HepG2 (cell line): ENCODE results near the gene RPL38. TPM values are rescaled to one million over a fixed set of nuclear protein-coding genes. Genes with fewer than 3 reads are reported as not detected.

Experiments
- HNF4G ChIP-seq, 2 experiments: sonication (generic) in 1 of 2; formaldehyde crosslinking in 1 of 2; IDR thresholded peaks; 2 replicates each; pipeline versions ENCODE4 v1.4.0 to v1.6.1; 2011 to 2020; ENCODE audit warnings: borderline replicate concordance in 2 of 2, low read depth in 2 of 2, mild to moderate bottlenecking in 2 of 2, low read length in 1 of 2, missing genetic modification reagents in 1 of 2, moderate library complexity in 1 of 2
- KAT8 ChIP-seq: IDR thresholded peaks from 2 replicates; pipeline ENCODE4 v1.6.1; 2016; ENCODE audit warnings: missing genetic modification reagents, missing compliant biosample characterization
- RFXAP ChIP-seq: sonication (generic); formaldehyde crosslinking; IDR thresholded peaks from 2 replicates; pipeline ENCODE4 v1.4.0; 2020; ENCODE audit warnings: missing genetic modification reagents, borderline replicate concordance
- THAP11 ChIP-seq: IDR thresholded peaks from 2 replicates; pipeline ENCODE4 v1.6.1; 2016; ENCODE audit warnings: missing biosample characterization, missing genetic modification reagents
- polyA plus RNA-seq, 8 experiments: library from polyadenylated mRNA; depleted of rRNA in 3 of 8; stranded (reverse) in 7 of 8; unstranded in 1 of 8; fragments of >200 nt; fragmentation: Illumina TruSeq in 4 of 8; extraction: Trizol in 4 of 8; gene quantifications; 2 replicates each; pipeline versions ENCODE4 v1.2.1 to v1.2.3, GENCODE V29; 2011 to 2016; ENCODE audit warnings: low read depth in 4 of 8, missing spikeins in 1 of 8, mixed read lengths in 1 of 8; ENCODE audit not compliant: insufficient read depth in 1 of 8
- total RNA-seq, 5 experiments: library from RNA; depleted of rRNA; stranded (reverse); fragments of >200 nt; fragmentation: Illumina TruSeq; extraction: Trizol; gene quantifications; 2 replicates each; pipeline ENCODE4 v1.2.3, GENCODE V29; 2016; ENCODE audit warnings: low read depth in 1 of 5
- TF ChIP-seq, protein P1 (sequence below): sonication (generic); formaldehyde crosslinking; IDR thresholded peaks from 2 replicates; pipeline ENCODE4 v1.4.0; 2020; ENCODE audit warnings: mild to moderate bottlenecking, missing genetic modification reagents
- TF ChIP-seq, protein P2 (sequence below): sonication (generic); IDR thresholded peaks from 2 replicates; pipeline ENCODE4 v1.6.1; 2016; ENCODE audit warnings: low read depth, borderline replicate concordance
- TF ChIP-seq, protein P3 (sequence below): IDR thresholded peaks from 2 replicates; pipeline ENCODE4 v1.6.1; 2016; ENCODE audit warnings: missing genetic modification reagents, missing compliant biosample characterization
- TF ChIP-seq, protein P4 (sequence below): fragments of 450-650 bp; IDR thresholded peaks from 2 replicates; pipeline ENCODE4 v1.6.1; 2017
- TF ChIP-seq, protein P5 (sequence below): sonication (generic); formaldehyde crosslinking; IDR thresholded peaks from 2 replicates; pipeline ENCODE4 v1.9.0; 2021; ENCODE audit warnings: missing genetic modification reagents, borderline replicate concordance
- TF ChIP-seq, protein P6 (sequence below): sonication (generic); formaldehyde crosslinking; IDR thresholded peaks from 2 replicates; pipeline ENCODE4 v1.4.0; 2020; ENCODE audit warnings: missing genetic modification reagents, borderline replicate concordance

The RPL38 gene
- total and polyA plus RNA-seq, 2 of the 13 experiments (the other 11 are each of a cell fraction or from before 2014, with no cell fraction given), result 2,370 to 2,372 TPM

DNA sequence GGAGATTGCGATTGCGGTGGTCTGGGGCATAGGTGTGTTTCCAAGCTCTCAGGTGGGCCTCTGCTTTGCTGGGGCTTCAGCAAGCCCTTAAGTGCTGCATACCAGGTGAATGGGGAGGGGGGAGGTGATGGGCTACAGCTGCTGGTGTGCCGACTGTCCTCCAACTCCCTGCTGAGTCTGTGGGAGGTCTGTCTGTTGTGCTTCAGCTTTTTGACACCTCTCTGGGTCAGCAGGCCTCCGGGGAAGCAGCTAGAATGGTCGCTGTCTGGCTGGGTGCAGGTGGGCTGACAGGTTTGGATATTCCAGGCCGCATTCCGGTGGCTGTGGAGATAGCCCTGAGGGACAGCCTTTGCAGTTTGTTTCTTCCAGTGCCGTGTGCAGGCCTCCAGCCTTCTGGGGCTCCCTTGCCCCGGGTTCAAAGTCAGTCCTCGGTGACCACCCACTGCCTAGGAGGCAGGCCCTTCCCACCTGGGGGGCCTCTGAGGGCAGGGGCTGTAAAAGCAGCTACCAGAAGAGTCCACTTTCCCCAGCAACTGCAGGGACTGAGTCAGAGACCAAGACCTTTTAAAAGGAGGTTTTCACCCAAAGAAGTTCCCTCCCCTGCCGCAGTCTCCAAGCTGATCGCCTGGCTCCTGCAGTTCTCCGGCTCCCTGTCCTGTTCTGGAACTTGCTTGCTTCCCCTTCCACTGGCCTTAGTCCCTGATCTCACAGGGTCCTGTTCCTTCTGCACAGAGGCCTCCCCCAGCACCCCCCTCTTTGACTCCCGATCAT, 7.8 kb downstream of the RPL38 start (continued):
- TF ChIP-seq, protein P1, sequence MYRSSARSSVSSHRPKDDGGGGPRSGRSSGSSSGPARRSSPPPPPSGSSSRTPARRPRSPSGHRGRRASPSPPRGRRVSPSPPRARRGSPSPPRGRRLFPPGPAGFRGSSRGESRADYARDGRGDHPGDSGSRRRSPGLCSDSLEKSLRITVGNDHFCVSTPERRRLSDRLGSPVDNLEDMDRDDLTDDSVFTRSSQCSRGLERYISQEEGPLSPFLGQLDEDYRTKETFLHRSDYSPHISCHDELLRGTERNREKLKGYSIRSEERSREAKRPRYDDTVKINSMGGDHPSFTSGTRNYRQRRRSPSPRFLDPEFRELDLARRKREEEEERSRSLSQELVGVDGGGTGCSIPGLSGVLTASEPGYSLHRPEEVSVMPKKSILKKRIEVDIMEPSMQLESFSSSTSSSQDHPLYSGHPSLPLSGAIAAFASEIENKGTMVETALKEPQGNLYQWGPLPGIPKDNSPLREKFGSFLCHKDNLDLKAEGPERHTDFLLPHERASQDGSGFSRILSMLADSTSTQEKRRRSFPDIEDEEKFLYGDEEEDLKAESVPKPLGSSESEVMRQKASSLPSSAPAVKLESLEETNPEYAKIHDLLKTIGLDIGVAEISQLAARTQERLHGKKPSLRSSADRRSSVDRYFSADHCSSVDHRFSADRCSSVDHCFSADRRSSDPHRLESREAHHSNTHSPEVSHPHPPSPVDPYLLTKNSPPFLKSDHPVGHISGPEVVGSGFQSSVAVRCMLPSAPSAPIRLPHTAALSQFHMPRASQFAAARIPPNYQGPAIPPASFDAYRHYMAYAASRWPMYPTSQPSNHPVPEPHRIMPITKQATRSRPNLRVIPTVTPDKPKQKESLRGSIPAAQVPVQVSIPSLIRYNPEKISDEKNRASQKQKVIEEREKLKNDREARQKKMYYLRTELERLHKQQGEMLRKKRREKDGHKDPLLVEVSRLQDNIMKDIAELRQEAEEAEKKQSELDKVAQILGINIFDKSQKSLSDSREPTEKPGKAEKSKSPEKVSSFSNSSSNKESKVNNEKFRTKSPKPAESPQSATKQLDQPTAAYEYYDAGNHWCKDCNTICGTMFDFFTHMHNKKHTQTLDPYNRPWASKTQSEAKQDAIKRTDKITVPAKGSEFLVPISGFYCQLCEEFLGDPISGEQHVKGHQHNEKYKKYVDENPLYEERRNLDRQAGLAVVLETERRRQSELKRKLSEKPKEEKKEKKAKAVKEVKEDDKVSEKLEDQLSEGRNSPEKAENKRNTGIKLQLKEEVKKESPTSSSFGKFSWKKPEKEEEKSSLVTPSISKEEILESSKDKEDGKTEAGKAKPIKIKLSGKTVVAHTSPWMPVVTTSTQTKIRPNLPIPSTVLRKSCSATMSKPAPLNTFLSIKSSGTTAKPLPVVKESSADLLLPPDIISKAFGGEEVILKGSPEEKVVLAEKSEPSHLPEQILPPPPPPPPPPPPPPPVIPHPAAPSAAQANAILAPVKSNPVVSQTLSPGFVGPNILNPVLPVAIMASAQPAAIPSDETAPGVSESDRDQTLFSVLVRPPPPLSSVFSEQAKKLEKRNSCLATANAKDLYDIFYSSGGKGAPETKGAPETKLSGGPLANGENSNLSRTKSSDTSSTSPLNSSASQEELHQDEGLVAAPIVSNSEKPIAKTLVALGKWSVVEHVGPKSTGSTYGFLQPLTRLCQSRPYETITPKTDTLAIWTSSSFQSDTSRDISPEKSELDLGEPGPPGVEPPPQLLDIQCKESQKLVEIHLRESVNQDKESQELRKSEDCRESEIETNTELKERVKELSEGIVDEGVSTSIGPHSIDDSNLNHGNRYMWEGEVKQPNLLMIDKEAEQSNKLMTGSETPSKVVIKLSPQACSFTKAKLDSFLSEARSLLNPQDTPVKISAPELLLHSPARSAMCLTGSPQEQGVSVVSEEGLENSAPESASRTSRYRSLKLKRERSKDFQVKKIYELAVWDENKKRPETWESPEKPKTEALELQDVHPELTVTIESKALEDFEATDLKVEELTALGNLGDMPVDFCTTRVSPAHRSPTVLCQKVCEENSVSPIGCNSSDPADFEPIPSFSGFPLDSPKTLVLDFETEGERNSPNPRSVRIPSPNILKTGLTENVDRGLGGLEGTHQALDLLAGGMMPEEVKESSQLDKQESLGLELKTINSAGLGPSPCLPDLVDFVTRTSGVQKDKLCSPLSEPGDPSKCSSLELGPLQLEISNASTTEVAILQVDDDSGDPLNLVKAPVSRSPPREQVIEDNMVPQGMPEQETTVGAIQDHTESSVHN (CRISPR knock-in tag), result 0 out of 2 replicates have a peak, but pooled peaks have one; percentile 29
- TF ChIP-seq KAT8 (no peak), HNF4G (IDR thresholded peaks at IDR 0.05; ENCODE audit: borderline replicate concordance, low read depth, low read length) (no peak), HNF4G (CRISPR knock-in tag; IDR thresholded peaks at IDR 0.05; ENCODE audit: borderline replicate concordance, low read depth) (no peak), RFXAP (CRISPR knock-in tag) (no peak), THAP11 (CRISPR knock-in tag) (no peak)
- TF ChIP-seq, protein P2, sequence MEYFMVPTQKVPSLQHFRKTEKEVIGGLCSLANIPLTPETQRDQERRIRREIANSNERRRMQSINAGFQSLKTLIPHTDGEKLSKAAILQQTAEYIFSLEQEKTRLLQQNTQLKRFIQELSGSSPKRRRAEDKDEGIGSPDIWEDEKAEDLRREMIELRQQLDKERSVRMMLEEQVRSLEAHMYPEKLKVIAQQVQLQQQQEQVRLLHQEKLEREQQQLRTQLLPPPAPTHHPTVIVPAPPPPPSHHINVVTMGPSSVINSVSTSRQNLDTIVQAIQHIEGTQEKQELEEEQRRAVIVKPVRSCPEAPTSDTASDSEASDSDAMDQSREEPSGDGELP, result no peak
- TF ChIP-seq, protein P3, sequence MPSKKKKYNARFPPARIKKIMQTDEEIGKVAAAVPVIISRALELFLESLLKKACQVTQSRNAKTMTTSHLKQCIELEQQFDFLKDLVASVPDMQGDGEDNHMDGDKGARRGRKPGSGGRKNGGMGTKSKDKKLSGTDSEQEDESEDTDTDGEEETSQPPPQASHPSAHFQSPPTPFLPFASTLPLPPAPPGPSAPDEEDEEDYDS (CRISPR knock-in tag), result no peak
- TF ChIP-seq, protein P4, sequence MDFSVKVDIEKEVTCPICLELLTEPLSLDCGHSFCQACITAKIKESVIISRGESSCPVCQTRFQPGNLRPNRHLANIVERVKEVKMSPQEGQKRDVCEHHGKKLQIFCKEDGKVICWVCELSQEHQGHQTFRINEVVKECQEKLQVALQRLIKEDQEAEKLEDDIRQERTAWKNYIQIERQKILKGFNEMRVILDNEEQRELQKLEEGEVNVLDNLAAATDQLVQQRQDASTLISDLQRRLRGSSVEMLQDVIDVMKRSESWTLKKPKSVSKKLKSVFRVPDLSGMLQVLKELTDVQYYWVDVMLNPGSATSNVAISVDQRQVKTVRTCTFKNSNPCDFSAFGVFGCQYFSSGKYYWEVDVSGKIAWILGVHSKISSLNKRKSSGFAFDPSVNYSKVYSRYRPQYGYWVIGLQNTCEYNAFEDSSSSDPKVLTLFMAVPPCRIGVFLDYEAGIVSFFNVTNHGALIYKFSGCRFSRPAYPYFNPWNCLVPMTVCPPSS, result no peak
- TF ChIP-seq, protein P5, sequence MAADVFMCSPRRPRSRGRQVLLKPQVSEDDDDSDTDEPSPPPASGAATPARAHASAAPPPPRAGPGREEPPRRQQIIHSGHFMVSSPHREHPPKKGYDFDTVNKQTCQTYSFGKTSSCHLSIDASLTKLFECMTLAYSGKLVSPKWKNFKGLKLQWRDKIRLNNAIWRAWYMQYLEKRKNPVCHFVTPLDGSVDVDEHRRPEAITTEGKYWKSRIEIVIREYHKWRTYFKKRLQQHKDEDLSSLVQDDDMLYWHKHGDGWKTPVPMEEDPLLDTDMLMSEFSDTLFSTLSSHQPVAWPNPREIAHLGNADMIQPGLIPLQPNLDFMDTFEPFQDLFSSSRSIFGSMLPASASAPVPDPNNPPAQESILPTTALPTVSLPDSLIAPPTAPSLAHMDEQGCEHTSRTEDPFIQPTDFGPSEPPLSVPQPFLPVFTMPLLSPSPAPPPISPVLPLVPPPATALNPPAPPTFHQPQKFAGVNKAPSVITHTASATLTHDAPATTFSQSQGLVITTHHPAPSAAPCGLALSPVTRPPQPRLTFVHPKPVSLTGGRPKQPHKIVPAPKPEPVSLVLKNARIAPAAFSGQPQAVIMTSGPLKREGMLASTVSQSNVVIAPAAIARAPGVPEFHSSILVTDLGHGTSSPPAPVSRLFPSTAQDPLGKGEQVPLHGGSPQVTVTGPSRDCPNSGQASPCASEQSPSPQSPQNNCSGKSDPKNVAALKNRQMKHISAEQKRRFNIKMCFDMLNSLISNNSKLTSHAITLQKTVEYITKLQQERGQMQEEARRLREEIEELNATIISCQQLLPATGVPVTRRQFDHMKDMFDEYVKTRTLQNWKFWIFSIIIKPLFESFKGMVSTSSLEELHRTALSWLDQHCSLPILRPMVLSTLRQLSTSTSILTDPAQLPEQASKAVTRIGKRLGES (CRISPR knock-in tag), result no peak
- TF ChIP-seq, protein P6, sequence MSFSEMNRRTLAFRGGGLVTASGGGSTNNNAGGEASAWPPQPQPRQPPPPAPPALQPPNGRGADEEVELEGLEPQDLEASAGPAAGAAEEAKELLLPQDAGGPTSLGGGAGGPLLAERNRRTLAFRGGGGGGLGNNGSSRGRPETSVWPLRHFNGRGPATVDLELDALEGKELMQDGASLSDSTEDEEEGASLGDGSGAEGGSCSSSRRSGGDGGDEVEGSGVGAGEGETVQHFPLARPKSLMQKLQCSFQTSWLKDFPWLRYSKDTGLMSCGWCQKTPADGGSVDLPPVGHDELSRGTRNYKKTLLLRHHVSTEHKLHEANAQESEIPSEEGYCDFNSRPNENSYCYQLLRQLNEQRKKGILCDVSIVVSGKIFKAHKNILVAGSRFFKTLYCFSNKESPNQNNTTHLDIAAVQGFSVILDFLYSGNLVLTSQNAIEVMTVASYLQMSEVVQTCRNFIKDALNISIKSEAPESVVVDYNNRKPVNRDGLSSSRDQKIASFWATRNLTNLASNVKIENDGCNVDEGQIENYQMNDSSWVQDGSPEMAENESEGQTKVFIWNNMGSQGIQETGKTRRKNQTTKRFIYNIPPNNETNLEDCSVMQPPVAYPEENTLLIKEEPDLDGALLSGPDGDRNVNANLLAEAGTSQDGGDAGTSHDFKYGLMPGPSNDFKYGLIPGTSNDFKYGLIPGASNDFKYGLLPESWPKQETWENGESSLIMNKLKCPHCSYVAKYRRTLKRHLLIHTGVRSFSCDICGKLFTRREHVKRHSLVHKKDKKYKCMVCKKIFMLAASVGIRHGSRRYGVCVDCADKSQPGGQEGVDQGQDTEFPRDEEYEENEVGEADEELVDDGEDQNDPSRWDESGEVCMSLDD, result no peak
